ENCODE results near the gene CD164L2.
A peak's percentile ranks its signal among the peaks of the same experiment; 100 is the strongest.
"Not testable (repeated sequence)": the region's sequence is repeated elsewhere in the genome, so short reads cannot be mapped to it uniquely, and the experiment has no call there.

CD164L2 gene

DNA sequence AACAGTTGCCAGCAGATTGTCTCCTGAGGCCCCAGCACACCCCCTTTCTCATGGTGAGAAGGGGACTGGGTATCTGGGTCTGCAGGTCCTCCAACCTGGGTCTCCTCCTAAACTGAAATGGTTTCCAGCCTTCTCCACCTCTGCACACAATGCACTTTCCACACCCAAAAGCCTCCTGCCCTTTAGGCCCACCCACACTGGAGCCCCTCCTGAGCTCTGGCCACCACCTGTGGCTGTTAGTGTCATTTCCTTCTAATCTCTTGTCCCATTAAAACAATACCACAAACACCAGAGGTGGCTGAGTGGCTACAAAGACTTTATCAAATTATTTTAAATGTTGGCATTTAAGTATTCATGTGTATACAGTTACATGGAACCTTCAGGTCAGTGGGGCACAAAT lies 20.8 kb upstream of the CD164L2 start:
- DNase-seq: no peak

DNA sequence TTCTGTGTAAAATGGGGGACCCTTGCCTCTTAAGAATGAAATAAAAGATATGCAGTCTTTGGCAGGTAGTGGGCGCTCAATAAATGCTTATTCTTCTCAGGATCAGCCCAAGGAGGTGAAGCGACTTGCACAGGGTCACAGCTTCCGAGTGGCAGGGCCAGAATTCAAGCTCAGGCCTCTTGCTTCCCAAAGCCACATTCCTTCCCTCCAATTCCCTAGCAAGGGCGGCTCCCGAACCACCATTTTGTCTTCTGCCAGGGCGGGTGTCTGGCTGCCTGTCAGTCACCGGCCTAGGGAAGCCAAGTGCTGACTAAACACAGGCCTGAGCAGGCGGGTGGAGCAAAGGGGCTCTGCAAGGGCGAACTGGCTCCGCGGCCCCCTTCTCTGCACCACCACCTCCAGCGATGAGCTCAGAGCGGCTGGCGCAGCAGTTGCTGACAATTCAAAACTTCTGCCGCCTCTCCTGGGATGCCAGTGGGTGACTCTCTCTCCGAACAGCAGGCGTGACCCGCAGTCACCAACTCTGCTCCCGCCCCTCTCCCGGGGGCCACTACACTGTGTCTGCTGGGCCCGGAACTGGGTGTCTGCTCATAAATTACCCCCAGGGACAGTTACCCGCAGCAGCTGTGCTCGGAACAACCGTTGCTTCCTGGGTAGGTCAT lies 20.1 kb upstream of the CD164L2 start:
- DNase-seq: peak in 1 of 2 experiments; percentile 12

DNA sequence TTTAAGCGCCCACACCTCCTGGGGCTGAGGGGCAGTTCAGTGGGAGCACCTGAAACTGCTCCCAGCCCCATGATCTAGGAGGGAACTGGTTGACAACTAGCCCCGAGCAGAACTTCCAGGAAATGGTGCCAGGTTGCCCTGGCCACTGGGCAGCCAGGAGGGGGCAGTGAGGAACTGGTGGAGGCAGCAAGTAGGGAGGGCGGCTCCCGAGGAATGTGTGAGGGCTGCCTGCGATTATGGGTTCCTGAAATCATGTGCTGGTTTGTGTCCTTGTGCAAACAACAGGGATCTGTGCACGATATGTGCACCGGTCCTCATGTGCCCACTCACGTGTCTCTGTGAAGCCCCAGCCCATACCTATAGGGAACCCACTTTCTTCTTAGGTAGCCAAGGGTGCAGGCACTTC lies 19.2 kb upstream of the CD164L2 start:
- DNase-seq: no peak

DNA sequence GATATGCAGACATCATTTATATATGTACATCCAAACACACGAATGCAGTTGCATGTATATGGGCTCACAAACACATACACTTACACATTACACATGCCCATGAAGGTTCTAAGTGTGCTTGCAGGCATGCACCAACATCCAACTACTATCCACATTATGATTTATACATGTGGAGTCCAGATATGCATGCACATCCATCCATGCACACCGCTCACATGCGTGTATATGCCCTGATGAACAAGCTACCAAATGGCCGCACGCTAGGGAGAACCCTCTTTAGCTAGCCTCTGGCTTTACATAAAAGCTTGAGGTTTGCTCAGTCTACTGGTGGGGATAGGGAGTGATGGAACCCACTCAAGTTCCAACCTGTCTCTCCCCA lies 17.8 kb upstream of the CD164L2 start:
- no peak for DNase-seq

DNA sequence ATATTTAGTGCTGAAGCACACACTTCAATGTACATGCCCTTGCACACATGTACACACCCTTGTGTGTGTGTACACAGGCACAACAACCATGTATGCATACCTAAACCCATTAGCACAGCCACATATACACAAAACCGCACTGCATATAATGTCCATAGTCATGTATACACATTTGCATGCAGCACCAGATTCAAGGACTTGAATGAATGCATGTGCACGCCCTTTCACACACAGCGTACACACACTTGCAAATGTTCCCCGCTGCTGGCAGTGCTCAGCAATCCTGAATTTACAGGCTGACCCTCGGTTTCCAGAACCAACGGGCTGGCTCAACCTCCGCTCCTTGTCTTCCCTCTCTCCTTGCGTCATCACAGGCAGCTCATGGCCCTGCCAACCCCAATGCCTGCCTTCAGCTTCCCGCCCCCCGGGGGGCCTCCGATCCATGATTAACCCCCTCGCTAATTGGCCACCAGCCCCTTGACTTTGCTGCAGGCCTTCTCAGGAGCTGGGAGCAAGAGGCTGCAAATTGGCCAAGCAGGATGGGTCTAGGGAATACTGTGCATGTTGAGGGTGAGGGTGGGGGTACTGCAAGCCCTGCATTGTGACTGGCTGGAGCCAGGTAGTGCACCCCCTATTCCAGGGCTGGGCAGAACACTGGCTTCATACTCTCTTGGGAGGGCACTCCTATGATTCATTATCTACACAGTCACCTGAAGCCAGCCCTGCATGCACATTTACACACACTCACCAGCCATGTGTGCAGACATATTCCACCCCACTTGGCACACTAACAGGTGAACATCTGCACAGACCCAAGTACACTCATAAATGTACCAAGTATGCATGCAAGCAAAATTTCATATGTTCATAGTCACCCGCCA lies 17.2 kb upstream of the CD164L2 start:
- no peak for DNase-seq

DNA sequence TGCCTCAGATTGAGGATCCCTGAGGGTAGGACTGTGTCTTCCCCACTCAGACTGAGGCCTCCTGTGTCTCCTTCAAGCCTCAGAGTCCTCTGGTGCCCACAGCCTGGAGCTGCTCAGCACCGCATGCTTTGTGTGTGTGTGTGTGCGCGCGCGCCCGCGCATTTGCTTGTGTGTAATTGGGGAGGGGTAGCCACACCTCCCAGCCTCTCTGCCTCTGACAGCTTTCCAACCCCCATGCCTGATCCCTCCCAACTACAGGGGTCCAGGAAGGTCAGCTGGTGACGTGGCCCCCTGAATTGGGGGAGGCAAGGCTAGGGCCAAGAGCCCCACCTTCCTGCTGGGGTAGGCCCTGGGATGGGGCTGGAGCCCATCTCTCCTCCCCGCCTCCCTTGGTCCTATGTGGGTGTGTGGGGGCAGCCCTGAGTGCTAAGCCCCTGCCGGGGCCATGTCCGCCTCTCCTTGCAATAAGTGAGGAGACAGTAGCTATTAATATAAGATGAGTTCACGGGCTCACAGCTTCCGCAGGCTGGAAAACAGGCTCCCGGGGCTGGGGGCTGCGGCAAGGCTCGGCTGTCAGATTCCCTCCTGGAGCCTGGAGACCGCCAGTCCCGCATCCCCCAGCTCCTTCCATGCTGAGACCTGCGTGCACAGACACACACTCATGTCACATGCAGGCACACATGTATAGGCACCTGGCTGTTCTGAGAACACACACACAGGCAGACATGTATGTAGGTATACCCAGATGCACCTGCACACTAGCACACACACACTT lies 16.3 kb upstream of the CD164L2 start:
- DNase-seq: no peak

DNA sequence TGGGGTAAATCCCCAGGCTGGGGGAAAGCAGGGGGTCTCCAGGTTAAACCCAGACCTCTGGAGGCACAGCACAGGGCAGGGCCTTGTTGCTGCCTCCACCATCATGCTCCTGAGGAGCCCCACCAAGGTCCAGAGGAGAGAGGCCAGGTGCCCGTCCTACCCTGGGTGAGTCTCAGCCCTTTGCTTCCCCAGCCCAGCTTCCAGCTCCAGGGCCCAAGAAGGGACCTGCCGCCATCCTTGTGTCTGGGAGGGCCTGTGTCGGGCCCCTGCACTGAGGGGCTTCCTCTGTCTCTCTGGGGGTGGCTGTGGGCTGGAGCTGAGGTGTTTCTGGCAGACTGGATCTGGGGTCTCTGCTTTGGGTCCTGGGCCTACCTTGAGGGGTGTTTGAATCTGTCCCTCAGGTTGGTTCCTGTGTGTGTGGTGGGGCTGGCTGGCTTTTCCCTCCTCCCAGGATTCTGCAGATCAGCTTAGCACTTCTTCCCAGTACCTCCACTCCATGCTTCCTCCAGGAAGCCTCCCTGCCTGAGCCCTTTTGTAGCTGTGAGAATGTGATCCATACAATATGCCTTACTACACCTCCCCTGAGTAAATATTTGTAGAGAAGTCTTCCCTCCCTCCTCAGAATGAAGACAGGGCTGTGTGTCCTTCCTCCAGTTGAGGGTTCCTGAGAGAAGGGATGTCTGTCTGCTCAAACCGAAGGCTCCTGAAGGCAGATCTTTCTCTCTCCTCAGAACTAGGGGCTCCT lies 15.4 kb upstream of the CD164L2 start:
- no peak for DNase-seq

DNA sequence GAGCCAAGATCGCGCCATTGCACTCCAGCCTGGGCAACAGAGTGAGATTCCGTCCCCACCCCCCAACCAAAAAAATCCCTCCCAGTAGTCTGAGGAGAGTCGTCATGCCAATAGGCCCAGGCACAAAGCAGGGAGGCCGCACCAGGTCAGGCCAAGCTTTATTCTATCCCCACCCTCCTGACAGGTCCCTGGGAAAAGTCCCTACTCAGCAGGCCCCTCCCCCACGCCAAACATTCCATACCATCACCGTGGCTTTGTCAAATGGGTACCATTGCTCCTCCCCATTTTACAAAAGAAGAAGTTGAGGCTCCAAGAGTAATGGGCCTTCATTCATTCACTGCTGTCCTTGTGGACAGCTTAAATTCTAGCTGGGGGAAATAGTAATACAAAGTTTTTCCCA lies 14.6 kb upstream of the CD164L2 start:
- DNase-seq: no peak

DNA sequence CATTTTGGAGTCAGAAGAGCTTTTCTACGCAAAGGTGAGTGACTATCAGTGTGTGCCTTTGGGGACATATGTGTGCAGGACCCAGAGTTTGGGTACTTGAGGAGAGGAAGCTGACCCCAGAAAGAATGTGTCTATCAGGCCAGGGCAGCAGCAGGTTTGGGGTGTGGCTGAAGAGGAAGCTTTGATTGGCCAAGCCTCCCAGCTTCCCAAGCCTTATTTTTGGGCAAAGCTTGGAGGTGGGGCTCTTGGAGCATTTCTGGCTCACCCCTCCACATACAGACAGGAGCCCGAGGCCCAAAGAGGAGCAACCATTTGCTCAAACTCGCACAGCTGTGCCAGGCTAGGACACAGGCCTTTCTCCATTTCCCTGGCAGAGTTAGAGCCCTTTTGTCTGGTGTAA lies 14.0 kb upstream of the CD164L2 start:
- no peak for DNase-seq

DNA sequence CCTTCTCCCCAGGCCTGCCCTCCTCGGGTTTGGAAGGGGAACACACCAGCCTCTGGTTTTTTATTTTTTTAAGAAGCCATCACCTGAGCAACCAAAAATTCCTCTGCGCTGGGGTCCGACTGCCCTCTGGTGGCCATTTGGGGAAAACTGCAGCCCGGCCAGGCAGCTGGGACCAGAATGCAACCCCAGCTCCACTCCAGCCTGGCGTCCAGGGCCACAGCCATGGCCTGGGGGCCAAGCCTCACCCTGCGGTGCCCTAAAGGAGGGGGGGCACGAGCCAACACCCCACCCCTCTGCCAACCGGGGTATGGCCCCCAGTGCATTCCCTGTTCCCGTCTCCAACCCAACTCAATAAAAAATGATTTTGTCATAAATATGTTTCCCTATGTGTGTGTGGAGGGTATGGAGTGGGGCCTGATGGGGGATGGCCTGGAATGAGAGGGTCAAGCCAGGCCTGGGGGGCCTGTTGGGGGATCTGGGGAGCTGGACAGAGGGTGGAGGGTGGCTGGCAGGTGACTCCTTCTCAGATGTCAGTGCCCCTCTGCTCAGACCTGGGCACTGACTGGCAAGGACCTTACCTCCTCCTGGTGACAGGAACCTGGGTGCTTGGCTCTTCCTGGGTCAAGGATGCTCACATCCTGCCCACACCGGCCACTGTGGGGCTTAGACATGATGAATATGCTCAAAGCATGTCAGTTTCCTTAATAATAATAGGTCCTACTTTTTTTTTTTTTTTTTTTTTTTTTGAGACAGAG lies 12.5 kb upstream of the CD164L2 start:
- peak; percentile 67 to 72 for DNase-seq

DNA sequence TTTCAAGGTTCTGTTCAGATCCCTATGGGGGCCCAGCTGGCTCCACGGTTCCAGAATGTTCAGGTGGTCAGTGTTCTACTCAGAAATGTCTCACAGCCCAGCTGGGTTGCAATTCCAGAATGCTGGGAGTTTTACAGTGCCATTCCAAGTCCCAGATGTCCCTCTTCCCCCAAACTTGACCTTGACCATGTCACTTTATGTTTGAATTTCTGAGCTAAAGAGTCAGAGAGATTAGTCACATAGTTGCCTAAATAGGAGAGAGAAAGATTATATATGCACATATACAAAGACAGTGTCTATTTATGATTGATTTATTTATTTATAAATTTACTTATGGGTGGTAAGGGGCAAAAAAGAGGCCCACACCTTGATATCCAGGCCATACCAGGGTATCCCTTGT lies 11.8 kb upstream of the CD164L2 start:
- DNase-seq: no peak

DNA sequence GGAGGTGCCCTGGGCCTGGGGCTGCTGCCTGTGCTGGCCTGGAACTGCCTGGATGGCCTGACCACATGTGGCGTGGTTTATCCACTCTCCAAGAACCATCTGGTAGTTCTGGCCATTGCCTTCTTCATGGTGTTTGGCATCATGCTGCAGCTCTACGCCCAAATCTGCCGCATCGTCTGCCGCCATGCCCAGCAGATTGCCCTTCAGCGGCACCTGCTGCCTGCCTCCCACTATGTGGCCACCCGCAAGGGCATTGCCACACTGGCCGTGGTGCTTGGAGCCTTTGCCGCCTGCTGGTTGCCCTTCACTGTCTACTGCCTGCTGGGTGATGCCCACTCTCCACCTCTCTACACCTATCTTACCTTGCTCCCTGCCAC lies 11.1 kb upstream of the CD164L2 start:
- DNase-seq: no peak

DNA sequence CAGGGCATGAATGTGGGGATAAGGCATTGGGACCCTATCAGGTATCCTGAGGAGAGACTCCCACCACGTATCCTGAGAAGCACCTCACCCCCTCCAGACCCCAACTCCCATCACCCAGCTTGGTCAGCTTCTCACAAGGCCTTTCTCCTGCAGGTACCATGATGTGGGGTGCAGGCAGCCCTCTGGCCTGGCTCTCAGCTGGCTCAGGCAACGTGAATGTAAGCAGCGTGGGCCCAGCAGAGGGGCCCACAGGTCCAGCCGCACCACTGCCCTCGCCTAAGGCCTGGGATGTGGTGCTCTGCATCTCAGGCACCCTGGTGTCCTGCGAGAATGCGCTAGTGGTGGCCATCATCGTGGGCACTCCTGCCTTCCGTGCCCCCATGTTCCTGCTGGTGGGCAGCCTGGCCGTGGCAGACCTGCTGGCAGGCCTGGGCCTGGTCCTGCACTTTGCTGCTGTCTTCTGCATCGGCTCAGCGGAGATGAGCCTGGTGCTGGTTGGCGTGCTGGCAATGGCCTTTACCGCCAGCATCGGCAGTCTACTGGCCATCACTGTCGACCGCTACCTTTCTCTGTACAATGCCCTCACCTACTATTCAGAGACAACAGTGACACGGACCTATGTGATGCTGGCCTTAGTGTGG lies 10.6 kb upstream of the CD164L2 start:
- DNase-seq: no peak

DNA sequence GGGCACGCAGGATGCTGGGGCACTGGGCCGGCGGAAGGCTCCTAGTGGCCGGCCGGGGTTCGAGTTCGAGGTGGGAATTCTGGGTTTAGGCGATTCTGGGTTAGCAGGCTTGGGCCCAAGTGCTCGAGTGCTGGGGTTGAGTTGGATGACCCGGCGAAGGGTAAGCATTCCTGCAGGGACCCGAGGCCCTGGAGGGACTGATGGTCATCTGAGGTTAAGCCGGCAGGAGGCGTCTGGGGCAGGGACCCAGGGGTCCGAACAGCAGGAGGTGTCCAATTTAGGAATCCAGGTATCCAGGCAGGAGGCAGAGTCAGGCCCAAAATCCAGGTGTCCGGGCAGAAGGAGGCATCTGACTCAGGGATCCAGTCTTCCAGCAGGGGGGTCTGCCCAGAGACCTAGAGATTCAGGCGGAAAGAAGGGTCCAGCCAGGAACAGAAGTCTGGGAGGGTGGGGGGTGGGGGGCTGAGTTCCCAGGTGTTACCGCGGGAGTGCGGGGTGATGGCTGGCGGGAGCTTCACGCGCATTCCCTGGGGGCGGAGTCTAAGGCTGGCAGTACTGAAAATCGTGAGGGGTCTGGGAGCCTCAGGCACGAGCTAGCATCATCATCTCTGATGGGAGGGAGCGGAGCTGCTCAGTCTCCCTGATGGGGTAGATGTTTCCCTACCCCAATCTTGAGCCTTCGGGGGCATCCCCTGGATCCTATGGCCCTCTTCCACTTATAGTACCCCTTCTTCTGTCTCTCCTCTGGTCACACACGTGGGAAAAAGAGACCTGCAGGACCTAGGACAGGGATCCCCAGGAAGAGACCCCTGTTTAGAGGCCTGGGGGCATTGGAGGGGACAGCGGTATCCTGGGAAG lies 9.9 kb upstream of the CD164L2 start:
- DNase-seq: no peak

DNA sequence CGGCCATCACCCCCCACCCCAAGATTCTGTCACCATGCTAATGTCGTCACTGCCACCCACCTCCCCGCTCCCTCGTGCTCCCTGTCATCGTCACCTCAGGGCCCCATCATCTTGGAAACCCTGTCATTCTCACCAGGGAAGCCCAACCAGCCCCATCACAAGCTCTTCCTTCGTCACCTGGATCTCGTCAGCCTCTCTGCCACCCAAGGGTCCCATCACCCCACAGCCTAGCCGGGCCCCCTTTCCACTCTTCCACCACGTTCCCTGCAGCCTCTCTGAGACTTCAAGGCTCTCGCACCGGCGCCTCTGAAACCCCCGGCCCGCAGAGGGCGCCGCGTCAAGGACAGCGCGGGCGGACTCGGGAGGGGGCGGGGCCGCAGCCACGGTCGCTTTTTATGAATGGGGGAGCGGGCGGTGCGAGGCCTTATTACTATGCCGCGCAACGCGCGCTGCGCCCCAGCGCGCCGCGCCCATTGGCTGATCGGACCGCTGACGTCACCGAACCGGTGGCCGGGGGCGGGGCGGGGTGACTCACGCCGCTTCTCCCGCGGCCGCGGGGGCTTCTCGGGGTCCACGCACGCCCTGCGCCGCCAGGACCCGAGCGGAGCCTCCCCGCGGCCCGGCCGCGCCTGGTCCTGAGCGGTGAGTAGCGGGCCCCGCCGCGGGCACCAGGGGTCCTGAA lies 9.1 kb upstream of the CD164L2 start, which contains the start of gene GPR3:
Gene GPR3 (plus strand): TSS at position 527 of the 682 bp plus-strand sequence. CDS start 1,177 bp downstream, outside the sequence.
- peak; percentile 93 for DNase-seq

DNA sequence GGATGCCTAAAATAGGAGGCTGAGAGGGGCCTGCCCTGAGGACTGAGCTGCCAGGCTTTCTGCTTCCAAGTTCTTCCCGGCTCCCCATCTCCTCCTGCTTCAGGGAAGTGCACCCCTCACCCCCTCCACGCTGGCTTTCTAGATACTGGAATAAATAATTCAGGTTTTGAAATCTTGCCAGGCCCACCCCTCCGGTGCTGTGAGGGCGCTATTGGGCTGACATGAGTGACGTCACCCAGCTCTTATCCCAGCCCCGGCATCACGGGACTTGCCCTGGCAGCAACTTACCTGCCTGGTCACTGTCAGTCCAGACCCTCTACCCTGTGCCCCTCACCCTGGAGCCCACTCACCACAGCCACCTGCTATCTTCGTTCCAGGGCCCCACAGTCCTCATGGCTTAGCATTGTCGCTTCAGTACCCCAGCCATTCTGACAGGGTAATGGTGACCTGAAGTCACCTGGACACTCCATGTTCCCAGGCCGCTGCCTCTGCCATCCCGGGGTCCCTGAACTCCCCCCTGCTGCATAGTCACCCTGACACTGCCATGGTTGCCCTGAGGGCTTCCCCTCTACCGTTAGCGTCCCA lies 8.5 kb upstream of the CD164L2 start:
- peak in 1 of 2 experiments; percentile 25 for DNase-seq

DNA sequence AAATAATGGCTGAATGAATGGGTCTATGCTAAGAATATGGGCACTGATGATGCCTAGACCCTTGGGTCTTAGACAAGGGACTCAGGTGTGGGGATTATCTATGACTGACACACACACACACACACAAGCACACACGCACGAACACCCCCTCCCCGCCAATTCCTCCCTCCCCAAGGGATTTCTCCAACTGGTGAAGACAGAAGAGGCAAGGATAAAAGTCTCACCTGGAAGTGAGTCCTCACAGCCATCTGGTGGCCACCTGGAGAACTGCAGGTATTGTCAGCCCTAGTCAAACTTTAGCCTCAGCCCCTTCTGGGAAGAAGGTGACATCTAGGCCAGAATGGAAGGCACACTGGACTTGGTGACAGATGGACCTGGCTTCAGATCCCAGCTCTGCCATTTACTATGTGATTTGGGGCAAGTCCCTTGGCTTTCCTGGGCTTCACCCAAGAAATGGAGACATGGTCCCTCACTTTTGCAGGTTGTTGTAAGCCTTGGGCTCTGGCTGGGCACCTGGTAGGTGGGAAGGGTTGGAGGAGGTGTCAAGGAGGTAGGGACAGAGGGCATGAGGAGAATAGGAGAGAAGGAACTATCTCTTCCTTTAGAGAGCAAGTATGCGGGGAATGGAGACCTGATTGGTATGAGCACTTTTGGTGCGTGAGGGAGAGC lies 5.3 kb upstream of the CD164L2 start:
- DNase-seq: peak; percentile 62 to 72

DNA sequence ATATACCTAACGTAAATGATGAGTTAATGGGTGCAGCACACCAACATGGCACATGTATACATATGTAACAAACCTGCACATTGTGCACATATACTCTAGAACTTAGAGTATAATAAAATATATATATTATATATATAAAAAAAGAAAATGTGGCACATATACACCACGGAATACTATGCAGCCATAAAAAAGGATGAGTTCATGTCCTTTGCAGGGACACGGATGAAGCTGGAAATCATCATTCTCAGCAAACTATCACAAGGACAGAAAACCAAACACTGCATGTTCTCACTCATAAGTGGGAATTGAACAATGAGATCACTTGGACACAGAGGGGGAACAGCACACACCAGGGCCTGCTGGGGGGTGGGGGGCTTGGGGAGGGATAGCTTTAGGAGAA lies 1.7 kb upstream of the CD164L2 start:
- DNase-seq: not testable (repeated sequence)

DNA sequence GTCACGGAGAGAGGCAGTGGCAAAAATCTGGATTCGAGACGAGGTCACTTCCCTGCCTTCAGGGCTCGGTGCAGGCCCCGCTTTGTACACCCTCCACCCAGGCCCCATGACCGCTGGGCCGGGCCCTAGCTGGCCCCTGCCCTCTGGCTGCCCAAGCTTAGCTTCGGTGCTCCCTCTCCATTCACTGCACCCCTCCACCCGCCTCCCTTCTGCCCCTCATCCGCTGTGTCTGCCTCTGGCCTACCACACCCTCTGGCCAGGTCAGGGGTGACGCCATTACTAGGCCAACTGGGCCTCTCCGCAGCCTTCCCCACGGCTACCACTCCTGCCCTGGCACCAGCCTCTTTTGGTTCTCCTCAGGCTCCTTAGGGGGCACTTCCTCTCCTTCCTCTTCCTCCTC lies 528 bp upstream of the CD164L2 start:
- no peak for DNase-seq

Data from stimulated activated CD4-positive, alpha-beta T cell treated with anti-CD3 and anti-CD28 coated beads, Interleukin-4, amount 100 ng/mL, for 4 hours (primary cell).